Neural cell (in vitro differentiated cells): ENCODE data around the gene SLC26A11. TPM values are rescaled to one million over a fixed set of nuclear protein-coding genes. Genes with fewer than 3 reads are reported as not detected.

Experiments used
- H2AFZ ChIP-seq: fragments of 200-600, 300-800 bp; sonication (generic), shearing (Covaris generic); 2 replicates; pipeline ENCODE4 v1.6.0; 2014; ENCODE audit warnings: low read depth, mild to moderate bottlenecking, antibody characterized with exemption, low read length, moderate library complexity
- H3F3A ChIP-seq: fragments of 200-600 bp; shearing (Covaris generic); 2 replicates; pipeline ENCODE4 v1.6.1; 2016; ENCODE audit warnings: mild to moderate bottlenecking, moderate library complexity, mixed read lengths, antibody characterized with exemption, low read length; ENCODE audit not compliant: insufficient read depth, poor library complexity, severe bottlenecking
- H3K27ac ChIP-seq: fragments of 200-600, 300-800 bp; sonication (generic), shearing (Covaris generic); 2 replicates; pipeline ENCODE4 v1.5.1; 2014; ENCODE audit warnings: mild to moderate bottlenecking, low read length, moderate library complexity
- H3K27me3 ChIP-seq: fragments of 300-800, 200-600 bp; sonication (generic), shearing (Covaris generic); 2 replicates; pipeline ENCODE4 v1.6.0; 2014; ENCODE audit warnings: mild to moderate bottlenecking, low read depth, low read length, moderate library complexity; ENCODE audit not compliant: insufficient read depth
- H3K36me3 ChIP-seq: fragments of 300-800, 200-600 bp; sonication (generic), shearing (Covaris generic); 2 replicates; pipeline ENCODE4 v1.5.1; 2014; ENCODE audit warnings: mild to moderate bottlenecking, antibody characterized with exemption, low read length, moderate library complexity; ENCODE audit not compliant: insufficient read depth
- H3K4me2 ChIP-seq: fragments of 300-800, 200-600 bp; sonication (generic), shearing (Covaris generic); 2 replicates; pipeline ENCODE4 v1.6.0; 2014; ENCODE audit warnings: mild to moderate bottlenecking, low read length
- H3K4me3 ChIP-seq: fragments of 300-800, 200-600 bp; sonication (generic), shearing (Covaris generic); 2 replicates; pipeline ENCODE4 v1.5.1; 2014; ENCODE audit warnings: mild to moderate bottlenecking, low read length, moderate library complexity
- H3K79me2 ChIP-seq: fragments of 200-600 bp; shearing (Covaris generic); replicated peaks from 2 replicates; pipeline ENCODE4 v1.6.0; 2014; ENCODE audit warnings: mild to moderate bottlenecking, low read length, moderate library complexity; ENCODE audit not compliant: insufficient read depth
- H3K9ac ChIP-seq: fragments of 300-800, 200-600 bp; sonication (generic), shearing (Covaris generic); 2 replicates; pipeline ENCODE4 v1.6.1; 2016; ENCODE audit warnings: mild to moderate bottlenecking, low read length, mixed read lengths
- H3K9me2 ChIP-seq: fragments of 200-600 bp; shearing (Covaris generic); 2 replicates; pipeline ENCODE4 v1.6.1; 2016; ENCODE audit warnings: mild to moderate bottlenecking, low read length, mixed read lengths; ENCODE audit not compliant: insufficient read depth
- H3K9me3 ChIP-seq: fragments of 200-600, 300-800 bp; sonication (generic), shearing (Covaris generic); 2 replicates; pipeline ENCODE4 v1.6.1; 2016; ENCODE audit warnings: mild to moderate bottlenecking, mixed run types, low read length, moderate library complexity, mixed read lengths
- H4K20me1 ChIP-seq: fragments of 200-600 bp; shearing (Covaris generic); 2 replicates; pipeline ENCODE4 v1.6.1; 2016; ENCODE audit warnings: mild to moderate bottlenecking, mixed run types; ENCODE audit not compliant: insufficient read depth
- EP300 ChIP-seq: fragments of 450-650 bp; conservative IDR thresholded peaks from 2 replicates; pipeline ENCODE4 v1.6.1; 2014; ENCODE audit warnings: antibody characterized with exemption, mild to moderate bottlenecking, moderate library complexity; ENCODE audit not compliant: poor library complexity, severe bottlenecking
- EZH2 ChIP-seq: fragments of 200-600, 300-800 bp; shearing (Covaris generic), sonication (generic); IDR thresholded peaks from 2 replicates; pipeline ENCODE4 v1.6.1; 2014; ENCODE audit warnings: antibody characterized with exemption, low read length, borderline replicate concordance, mild to moderate bottlenecking; ENCODE audit not compliant: insufficient read depth, poor library complexity, severe bottlenecking
- MXI1 ChIP-seq: fragments of 450-650 bp; conservative IDR thresholded peaks from 2 replicates; pipeline ENCODE4 v1.6.1; 2014; ENCODE audit warnings: antibody characterized with exemption, mild to moderate bottlenecking; ENCODE audit not compliant: poor library complexity, severe bottlenecking
- POLR2AphosphoS5 ChIP-seq: IDR thresholded peaks from 2 replicates; pipeline ENCODE4 v1.6.1; 2012
- RAD21 ChIP-seq: fragments of 450-650 bp; conservative IDR thresholded peaks from 2 replicates; pipeline ENCODE4 v1.6.1; 2014; ENCODE audit warnings: antibody characterized with exemption, mild to moderate bottlenecking, moderate library complexity
- SMC3 ChIP-seq: fragments of 450-650 bp; conservative IDR thresholded peaks from 2 replicates; pipeline ENCODE4 v1.6.1; 2014; ENCODE audit warnings: antibody characterized with exemption, mild to moderate bottlenecking, moderate library complexity; ENCODE audit not compliant: poor library complexity
- TAF1 ChIP-seq: IDR thresholded peaks from 2 replicates; pipeline ENCODE4 v1.6.1; 2012; ENCODE audit warnings: low read depth
- polyA plus RNA-seq: library from polyadenylated mRNA; depleted of rRNA; stranded (reverse); fragments of >200 nt; gene quantifications from 2 replicates; pipeline ENCODE4 v1.2.3, GENCODE V29; 2014
- TF ChIP-seq, protein P1 (sequence below): IDR thresholded peaks from 2 replicates; pipeline ENCODE4 v1.6.1; 2012; ENCODE audit warnings: borderline replicate concordance
- TF ChIP-seq, protein P2 (sequence below): fragments of 450-650 bp; IDR thresholded peaks from 2 replicates; pipeline ENCODE4 v1.5.1; 2014; ENCODE audit warnings: antibody characterized with exemption, mild to moderate bottlenecking, moderate library complexity; ENCODE audit not compliant: poor library complexity, severe bottlenecking

Gene SLC26A11
- polyA plus RNA-seq, 1 donor from 2014 or later = 18.6 TPM

DNA sequence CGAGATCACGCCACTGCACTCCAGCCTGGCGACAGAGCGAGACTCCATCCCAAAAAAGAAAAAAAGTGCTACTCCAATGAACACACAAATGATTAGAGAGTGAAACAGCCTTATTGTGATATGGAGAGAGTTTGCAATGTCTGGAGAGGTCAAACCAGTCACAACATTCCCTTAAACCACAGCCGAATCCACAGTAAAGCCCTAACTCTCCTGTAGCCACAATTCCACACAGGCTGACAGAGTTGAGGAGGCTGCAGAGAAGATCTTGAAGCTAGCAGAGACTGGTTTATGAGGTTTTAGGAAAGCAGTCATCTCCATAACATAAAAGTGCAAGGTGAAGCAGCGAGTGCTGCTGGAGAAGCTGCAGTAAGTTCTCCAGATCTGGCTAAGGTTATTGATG lies 47.2 kb downstream of the SLC26A11 start:
- Histone ChIP-seq H3K27me3 (no peaks in the 10 kb centered on the region), H3K9me3 (no peaks in the 10 kb centered on the region), H3K27ac (no peak overlapping the region), H3K9ac (no peak overlapping the region), H2AFZ (no peak overlapping the region), H3K9me2 (no peaks in the 10 kb centered on the region), H3K79me2 (no peaks in the 10 kb centered on the region), H3K36me3 (no peaks in the 10 kb centered on the region), H3K4me3 (no peak overlapping the region), H4K20me1 (no peaks in the 10 kb centered on the region), H3K4me2 (no peak overlapping the region), H3F3A (no peaks in the 10 kb centered on the region)
- TF ChIP-seq, protein P1, sequence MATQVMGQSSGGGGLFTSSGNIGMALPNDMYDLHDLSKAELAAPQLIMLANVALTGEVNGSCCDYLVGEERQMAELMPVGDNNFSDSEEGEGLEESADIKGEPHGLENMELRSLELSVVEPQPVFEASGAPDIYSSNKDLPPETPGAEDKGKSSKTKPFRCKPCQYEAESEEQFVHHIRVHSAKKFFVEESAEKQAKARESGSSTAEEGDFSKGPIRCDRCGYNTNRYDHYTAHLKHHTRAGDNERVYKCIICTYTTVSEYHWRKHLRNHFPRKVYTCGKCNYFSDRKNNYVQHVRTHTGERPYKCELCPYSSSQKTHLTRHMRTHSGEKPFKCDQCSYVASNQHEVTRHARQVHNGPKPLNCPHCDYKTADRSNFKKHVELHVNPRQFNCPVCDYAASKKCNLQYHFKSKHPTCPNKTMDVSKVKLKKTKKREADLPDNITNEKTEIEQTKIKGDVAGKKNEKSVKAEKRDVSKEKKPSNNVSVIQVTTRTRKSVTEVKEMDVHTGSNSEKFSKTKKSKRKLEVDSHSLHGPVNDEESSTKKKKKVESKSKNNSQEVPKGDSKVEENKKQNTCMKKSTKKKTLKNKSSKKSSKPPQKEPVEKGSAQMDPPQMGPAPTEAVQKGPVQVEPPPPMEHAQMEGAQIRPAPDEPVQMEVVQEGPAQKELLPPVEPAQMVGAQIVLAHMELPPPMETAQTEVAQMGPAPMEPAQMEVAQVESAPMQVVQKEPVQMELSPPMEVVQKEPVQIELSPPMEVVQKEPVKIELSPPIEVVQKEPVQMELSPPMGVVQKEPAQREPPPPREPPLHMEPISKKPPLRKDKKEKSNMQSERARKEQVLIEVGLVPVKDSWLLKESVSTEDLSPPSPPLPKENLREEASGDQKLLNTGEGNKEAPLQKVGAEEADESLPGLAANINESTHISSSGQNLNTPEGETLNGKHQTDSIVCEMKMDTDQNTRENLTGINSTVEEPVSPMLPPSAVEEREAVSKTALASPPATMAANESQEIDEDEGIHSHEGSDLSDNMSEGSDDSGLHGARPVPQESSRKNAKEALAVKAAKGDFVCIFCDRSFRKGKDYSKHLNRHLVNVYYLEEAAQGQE = no peak
- TF ChIP-seq EZH2 = no peak
- TF ChIP-seq POLR2AphosphoS5 = no peak
- TF ChIP-seq TAF1 = no peak
- no peak for TF ChIP-seq RAD21
- TF ChIP-seq MXI1 = no peak

DNA sequence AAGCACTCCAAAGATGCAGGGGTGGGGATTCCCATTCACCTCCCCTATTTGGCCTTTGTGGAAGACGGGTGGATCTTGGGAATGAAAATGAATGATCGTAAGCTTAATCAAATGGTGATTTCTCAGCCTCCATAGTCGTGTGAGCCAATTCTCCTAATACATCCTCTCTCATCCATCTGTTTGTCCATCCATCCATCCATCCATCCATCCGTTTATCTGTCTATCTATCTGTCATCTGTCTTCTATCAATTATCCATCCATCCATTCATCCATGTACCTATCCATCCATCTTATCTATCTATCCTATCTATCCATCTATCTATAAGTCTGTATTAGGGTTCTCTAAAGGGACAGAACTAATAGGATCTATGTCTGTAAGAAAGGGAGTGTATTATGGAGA lies 48.2 kb downstream of the SLC26A11 start:
- no peak overlapping the region for H2AFZ ChIP-seq
- H3K27me3 ChIP-seq = no peaks in the 10 kb centered on the region
- no peaks in the 10 kb centered on the region for H3K9me3 ChIP-seq
- TF ChIP-seq SMC3 (no peak), MXI1 (no peak), POLR2AphosphoS5 (no peak), EP300 (no peak), RAD21 (no peak), EZH2 (no peak), TAF1 (no peak)
- TF ChIP-seq, protein P1 = no peak
- TF ChIP-seq, protein P2, sequence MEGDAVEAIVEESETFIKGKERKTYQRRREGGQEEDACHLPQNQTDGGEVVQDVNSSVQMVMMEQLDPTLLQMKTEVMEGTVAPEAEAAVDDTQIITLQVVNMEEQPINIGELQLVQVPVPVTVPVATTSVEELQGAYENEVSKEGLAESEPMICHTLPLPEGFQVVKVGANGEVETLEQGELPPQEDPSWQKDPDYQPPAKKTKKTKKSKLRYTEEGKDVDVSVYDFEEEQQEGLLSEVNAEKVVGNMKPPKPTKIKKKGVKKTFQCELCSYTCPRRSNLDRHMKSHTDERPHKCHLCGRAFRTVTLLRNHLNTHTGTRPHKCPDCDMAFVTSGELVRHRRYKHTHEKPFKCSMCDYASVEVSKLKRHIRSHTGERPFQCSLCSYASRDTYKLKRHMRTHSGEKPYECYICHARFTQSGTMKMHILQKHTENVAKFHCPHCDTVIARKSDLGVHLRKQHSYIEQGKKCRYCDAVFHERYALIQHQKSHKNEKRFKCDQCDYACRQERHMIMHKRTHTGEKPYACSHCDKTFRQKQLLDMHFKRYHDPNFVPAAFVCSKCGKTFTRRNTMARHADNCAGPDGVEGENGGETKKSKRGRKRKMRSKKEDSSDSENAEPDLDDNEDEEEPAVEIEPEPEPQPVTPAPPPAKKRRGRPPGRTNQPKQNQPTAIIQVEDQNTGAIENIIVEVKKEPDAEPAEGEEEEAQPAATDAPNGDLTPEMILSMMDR = no peak
- no peak overlapping the region for H3K4me3 ChIP-seq
- no peak overlapping the region for H3K27ac ChIP-seq
- H3K36me3 ChIP-seq = no peaks in the 10 kb centered on the region
- H3K79me2 ChIP-seq = no peaks in the 10 kb centered on the region
- H4K20me1 ChIP-seq = no peaks in the 10 kb centered on the region
- no peak overlapping the region for H3K9ac ChIP-seq
- no peak overlapping the region for H3K4me2 ChIP-seq
- H3F3A ChIP-seq = no peaks in the 10 kb centered on the region
- H3K9me2 ChIP-seq = no peaks in the 10 kb centered on the region
